DND-41 (cell line): ENCODE results near the gene HNRNPH2.

Experiments
- CTCF ChIP-seq: IDR thresholded peaks from 2 replicates; pipeline ENCODE4 v1.5.1; 2012; ENCODE audit warnings: borderline replicate concordance, low read length, moderate library complexity, mild to moderate bottlenecking; ENCODE audit not compliant: poor library complexity, severe bottlenecking; ENCODE audit errors: extremely low read depth
- EZH2 ChIP-seq: IDR thresholded peaks from 3 replicates; pipeline ENCODE4 v1.6.1; 2012; ENCODE audit warnings: borderline replicate concordance, low read depth, mild to moderate bottlenecking, moderate library complexity, low read length, inconsistent platforms; ENCODE audit not compliant: severe bottlenecking

GRCh38 chrX:101427954-101428353 lies 19.9 kb downstream of the HNRNPH2 start:
- TF ChIP-seq CTCF = no peak
- no peak for TF ChIP-seq EZH2
